Panc1 (cell line): Measurements from ENCODE around the gene SYT5. TPM values are rescaled to one million over a fixed set of nuclear protein-coding genes. Genes with fewer than 3 reads are reported as not detected.

Source experiments
- ATAC-seq: fragments of 200-7000 bp; cut with Tn5 transposase; 2 replicates; pipeline ENCODE4 v1.9.1; 2020; ENCODE audit warnings: mild to moderate bottlenecking, moderate library complexity
- BruUV-seq: library from RNA; stranded (reverse); fragments of 400-500 nt; replicated peaks from 2 replicates; lab custom pipeline; 2021; lab: Mats Ljungman, UMichigan
- CTCF ChIA-PET: fragments of 300-600 bp; sonication (Branson Sonifier 250); formaldehyde crosslinking; loops from one replicate; lab custom pipeline; 2022; ENCODE audit warnings: antibody characterized with exemption; lab: Charles Lee
- POLR2A ChIA-PET: fragments of 300-600 bp; sonication (Branson Sonifier 250); formaldehyde crosslinking; loops from one replicate; lab custom pipeline; 2022; ENCODE audit warnings: antibody characterized with exemption; lab: Charles Lee
- DNase-seq: peaks from one replicate; pipeline ENCODE4 v3.0.0-alpha.2; 2010; ENCODE audit warnings: low read depth, low spot score
- H3K27ac ChIP-seq: 2 replicates; pipeline ENCODE4 v1.5.1; 2011; ENCODE audit warnings: mild to moderate bottlenecking, low read length, inconsistent platforms
- H3K27me3 ChIP-seq: fragments of 200-500 bp; sonication (Bioruptor generic); 2 replicates; pipeline ENCODE4 v1.6.0; 2014; ENCODE audit warnings: low read length, inconsistent platforms; ENCODE audit not compliant: control insufficient read depth, insufficient read depth
- H3K36me3 ChIP-seq: fragments of 200-500 bp; sonication (Bioruptor generic); 2 replicates; pipeline ENCODE4 v1.5.1; 2014; ENCODE audit warnings: inconsistent platforms, mild to moderate bottlenecking, low read length, moderate library complexity; ENCODE audit not compliant: control insufficient read depth, insufficient read depth
- H3K4me1 ChIP-seq: 2 replicates; pipeline ENCODE4 v1.5.1; 2011; ENCODE audit warnings: inconsistent platforms, mild to moderate bottlenecking, low read length, moderate library complexity; ENCODE audit not compliant: control insufficient read depth, insufficient read depth
- H3K4me3 ChIP-seq, 2 experiments: 2 replicates each; pipeline ENCODE4 v1.5.1; 2011 to 2012; ENCODE audit warnings: low read depth in 2 of 2, low read length in 2 of 2, mild to moderate bottlenecking in 2 of 2, inconsistent platforms in 1 of 2, moderate library complexity in 1 of 2
- H3K9me3 ChIP-seq: fragments of 200-500 bp; sonication (Bioruptor generic); 2 replicates; pipeline ENCODE4 v1.5.1; 2014; ENCODE audit warnings: low read depth, mild to moderate bottlenecking, inconsistent platforms, low read length, moderate library complexity; ENCODE audit not compliant: control insufficient read depth, insufficient read depth
- POLR2AphosphoS5 ChIP-seq: IDR thresholded peaks from 2 replicates; pipeline ENCODE4 v1.6.1; 2012; ENCODE audit warnings: mild to moderate bottlenecking, low read depth, low read length, moderate library complexity
- REST ChIP-seq, 2 experiments: IDR thresholded peaks; 2 replicates each; pipeline ENCODE4 v1.6.1; 2011 to 2012; ENCODE audit warnings: low read depth in 2 of 2, control low read depth in 1 of 2, low read length in 1 of 2, mild to moderate bottlenecking in 1 of 2, moderate library complexity in 1 of 2; ENCODE audit not compliant: insufficient read depth in 1 of 2
- TCF7L2 ChIP-seq: IDR thresholded peaks from 2 replicates; pipeline ENCODE4 v1.6.1; 2011; ENCODE audit warnings: mild to moderate bottlenecking, low read depth, low read length, inconsistent platforms
- in situ Hi-C: cut with HindIII; loops from 2 replicates; pipeline ENCODE4 v1.10.0; 2016; ENCODE audit warnings: low sequenced_read_pairs, low pct_unique_long_range_greater_than_20kb
- intact Hi-C: fragments of 100-400 bp; cut with micrococcal nuclease; formaldehyde crosslinking; loops from one replicate; pipeline ENCODE4 v1.10.0; 2022; ENCODE audit not compliant: unreplicated experiment
- microRNA-seq: library from miRNA; unstranded; fragments of <30 nt; microRNA quantifications from one replicate; pipeline ENCODE4 v1.1.0, GENCODE V29; 2020; ENCODE audit not compliant: unreplicated experiment
- total RNA-seq: library from RNA; stranded (reverse); gene quantifications from one replicate; pipeline ENCODE4 v1.2.1, GENCODE V29; 2021; ENCODE audit not compliant: unreplicated experiment

The SYT5 gene
- total RNA-seq, 1 experiment from 2014 or later, result 3.2 TPM

- Histone ChIP-seq H3K9me3 (no peaks in the 10 kb centered on the region), H3K36me3 (no peaks in the 10 kb centered on the region), H3K27ac (no peak overlapping the region), H3K4me3 (no peak overlapping the region), H3K4me1 (peaks cover 3% of the 10 kb centered on the region; the same call in 1 of the 2 replicates), H3K27me3 (no peaks in the 10 kb centered on the region)
- in situ Hi-C loops (no loop called here), intact Hi-C loops (no loop called here)
- BruUV-seq, result no TSS peak
- ATAC-seq (no peak; the same call in 1 of the 2 replicates), DNase-seq (no peak)
- POLR2A ChIA-PET, result no interaction called here
- no peak for TF ChIP-seq POLR2AphosphoS5
- TF ChIP-seq REST (IDR thresholded peaks at IDR 0.05; ENCODE audit: insufficient read depth in 1 of 2, low read depth in 2 of 2, low read length in 1 of 2), result no peak
- TF ChIP-seq TCF7L2, result no peak
- CTCF ChIA-PET, result no interaction called here
Observed at GRCh38 chr19:55132453-55133129, 47.5 kb downstream of the SYT5 start.

DNA sequence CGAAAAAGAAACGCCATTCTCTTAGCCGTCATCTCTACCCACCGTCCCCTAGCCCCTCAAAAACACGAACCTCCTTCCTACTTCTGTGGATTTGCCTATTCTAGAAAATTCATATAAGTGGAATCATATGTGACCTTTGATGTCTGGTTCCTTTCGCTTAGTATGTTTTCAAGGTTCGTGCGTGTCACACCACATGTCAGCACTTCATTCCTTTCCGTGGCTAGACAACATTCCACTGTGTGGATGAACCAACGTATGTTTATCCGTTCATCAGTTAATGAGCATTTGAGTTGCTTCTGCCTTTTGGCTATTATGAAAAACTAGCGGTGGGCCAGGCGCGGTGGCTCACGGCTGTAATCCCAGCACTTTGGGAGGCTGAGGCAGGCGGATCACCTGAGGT, 48.7 kb downstream of the SYT5 start:
- intact Hi-C loops (no loop called here), in situ Hi-C loops (no loop called here)
- POLR2A ChIA-PET, result no interaction called here
- Histone ChIP-seq H3K4me1 (peaks cover 3% of the 10 kb centered on the region; the same call in 1 of the 2 replicates), H3K36me3 (no peaks in the 10 kb centered on the region), H3K4me3 (no peak overlapping the region), H3K27me3 (no peaks in the 10 kb centered on the region), H3K9me3 (no peaks in the 10 kb centered on the region), H3K27ac (no peak overlapping the region)
- CTCF ChIA-PET, result no interaction called here
- DNase-seq (no peak), ATAC-seq (no peak)
- BruUV-seq, result no TSS peak
- TF ChIP-seq POLR2AphosphoS5, result no peak
- TF ChIP-seq TCF7L2, result no peak
- no peak for TF ChIP-seq REST (IDR thresholded peaks at IDR 0.05; ENCODE audit: insufficient read depth in 1 of 2, low read depth in 2 of 2, low read length in 1 of 2)

Small RNA genes within 50 kb of the gene (microRNA-seq; reads per million reads assigned to microRNA genes)
- not detected for gene MIR7975

Other genes with a start within 250 kb of the SYT5 start
- not detected for gene NLRP7, start 232.8 kb downstream of the SYT5 start, total RNA-seq
- gene NLRP2, start 213.9 kb downstream of the SYT5 start, total RNA-seq, result 0.18 TPM
- 1.2 TPM for gene GP6, start 142.0 kb downstream of the SYT5 start, total RNA-seq
- 37.8 TPM for gene RDH13, start 117.1 kb downstream of the SYT5 start, total RNA-seq
- gene EPS8L1, start 104.4 kb downstream of the SYT5 start, total RNA-seq, result 11.0 TPM
- gene PPP1R12C, start 62.7 kb downstream of the SYT5 start, total RNA-seq, result 158 TPM
- gene TNNT1, start 31.1 kb downstream of the SYT5 start, total RNA-seq, result 116 TPM
- gene TNNI3, start 22.6 kb downstream of the SYT5 start, total RNA-seq, result 14.6 TPM
- gene DNAAF3, start 13.7 kb downstream of the SYT5 start, total RNA-seq, result 12.4 TPM
- 42.8 TPM for gene PTPRH, start 29.2 kb upstream of the SYT5 start, total RNA-seq
- gene TMEM86B, start 48.5 kb upstream of the SYT5 start, total RNA-seq, result 14.2 TPM
- 172 TPM for gene PPP6R1, start 78.7 kb upstream of the SYT5 start, total RNA-seq
- gene HSPBP1, start 99.8 kb upstream of the SYT5 start, total RNA-seq, result 84.2 TPM
- 7.9 TPM for gene BRSK1, start 103.7 kb upstream of the SYT5 start, total RNA-seq
- gene TMEM150B, start 145.1 kb upstream of the SYT5 start, total RNA-seq, result not detected
- 30.6 TPM for gene KMT5C, start 159.6 kb upstream of the SYT5 start, total RNA-seq
- 5.6 TPM for gene COX6B2, start 174.4 kb upstream of the SYT5 start, total RNA-seq
- not detected for gene GARIN5B, start 183.0 kb upstream of the SYT5 start, total RNA-seq
- 4.4 TPM for gene IL11, start 190.2 kb upstream of the SYT5 start, total RNA-seq
- gene TMEM190, start 196.5 kb upstream of the SYT5 start, total RNA-seq, result 0.74 TPM
- gene TMEM238, start 204.0 kb upstream of the SYT5 start, total RNA-seq, result 7.4 TPM
- gene RPL28, start 205.6 kb upstream of the SYT5 start, total RNA-seq, result 2,154 TPM
- 635 TPM for gene UBE2S, start 227.5 kb upstream of the SYT5 start, total RNA-seq